HCT116 (cell line): ENCODE results near the gene ADRM1. TPM values are rescaled to one million over a fixed set of nuclear protein-coding genes. Genes with fewer than 3 reads are reported as not detected.

ENCODE experiments used
- ATAC-seq: fragments of 200-7000 bp; cut with Tn5 transposase; 2 replicates; pipeline ENCODE4 v1.9.1; 2020; ENCODE audit warnings: mild to moderate bottlenecking, moderate library complexity
- BruUV-seq: library from RNA; stranded (reverse); fragments of 400-500 nt; replicated peaks from 2 replicates; lab custom pipeline; 2021; lab: Mats Ljungman, UMichigan
- CTCF ChIA-PET: fragments of 300-600 bp; sonication (Branson Sonifier 250); formaldehyde crosslinking; loops from one replicate; lab custom pipeline; 2021; ENCODE audit warnings: antibody characterized with exemption; lab: Charles Lee
- POLR2A ChIA-PET: fragments of 300-600, 350-600 bp; sonication (Branson Sonifier 250); formaldehyde crosslinking; loops from one replicate; lab custom pipeline; 2021; ENCODE audit warnings: antibody characterized with exemption; lab: Charles Lee
- RAD21 ChIA-PET, 2 experiments: fragments of 300-600 bp; sonication (Branson Sonifier 250); formaldehyde crosslinking; loops; one replicate each; lab custom pipeline; 2023; ENCODE audit warnings: low total read pairs in 2 of 2; ENCODE audit not compliant: uncharacterized antibody in 2 of 2, unreplicated experiment in 2 of 2, low non-redundant PET in 1 of 2; lab: Charles Lee
- DNase-seq: peaks from one replicate; pipeline ENCODE4 v3.0.0-alpha.2; 2010; ENCODE audit warnings: low read depth, low spot score
- H2AFZ ChIP-seq: fragments of 200-600 bp; shearing (Covaris generic), sonication (generic); 2 replicates; pipeline ENCODE4 v1.6.1; 2017; ENCODE audit warnings: low read depth, mixed run types, mixed read lengths, antibody characterized with exemption, low read length; ENCODE audit not compliant: poor library complexity, severe bottlenecking
- H3K27ac ChIP-seq: 2 replicates; pipeline ENCODE4 v1.5.1; 2012; ENCODE audit warnings: low read depth, low read length
- H3K27me3 ChIP-seq: fragments of 200-600 bp; sonication (generic); 2 replicates; pipeline ENCODE4 v1.6.1; 2016; ENCODE audit warnings: mixed run types, low read length, mixed read lengths; ENCODE audit not compliant: insufficient read depth
- H3K36me3 ChIP-seq, 2 experiments: fragments of 200-500 bp in 1 of 2; fragments of 200-600 bp in 1 of 2; sonication (Bioruptor generic) in 1 of 2; sonication (generic) in 1 of 2; 2 replicates each; pipeline versions ENCODE4 v1.5.1 to v1.6.1; 2014 to 2016; ENCODE audit warnings: low read length in 2 of 2, inconsistent platforms in 1 of 2, mixed read lengths in 1 of 2, mixed run types in 1 of 2; ENCODE audit not compliant: insufficient read depth in 2 of 2, control insufficient read depth in 1 of 2
- H3K4me1 ChIP-seq, 2 experiments: fragments of 200-600 bp in 1 of 2; sonication (generic) in 1 of 2; 2 replicates each; pipeline versions ENCODE4 v1.5.1 to v1.6.1; 2012 to 2017; ENCODE audit warnings: low read length in 2 of 2, inconsistent platforms in 1 of 2, mild to moderate bottlenecking in 1 of 2, mixed read lengths in 1 of 2, mixed run types in 1 of 2, moderate library complexity in 1 of 2; ENCODE audit not compliant: insufficient read depth in 2 of 2, control insufficient read depth in 1 of 2
- H3K4me2 ChIP-seq: fragments of 200-600 bp; sonication (generic); 2 replicates; pipeline ENCODE4 v1.6.1; 2017; ENCODE audit warnings: mixed run types, low read length, mixed read lengths
- H3K4me3 ChIP-seq, 2 experiments: fragments of 200-600 bp in 1 of 2; sonication (generic) in 1 of 2; replicated peaks in 1 of 2; 2 replicates each; pipeline ENCODE4 v1.5.1; 2011 to 2016; ENCODE audit warnings: low read length in 2 of 2, control low read depth in 1 of 2, low read depth in 1 of 2, mild to moderate bottlenecking in 1 of 2, mixed read lengths in 1 of 2, mixed run types in 1 of 2
- H3K79me2 ChIP-seq: fragments of 200-600 bp; sonication (generic); 2 replicates; pipeline ENCODE4 v1.6.1; 2017; ENCODE audit warnings: mild to moderate bottlenecking, mixed run types, low read length, moderate library complexity, mixed read lengths; ENCODE audit not compliant: insufficient read depth
- H3K9ac ChIP-seq: fragments of 200-600 bp; sonication (generic); 2 replicates; pipeline ENCODE4 v1.6.1; 2016; ENCODE audit warnings: low read length, mixed read lengths
- H3K9me2 ChIP-seq: fragments of 200-600 bp; sonication (generic), shearing (Covaris generic); 2 replicates; pipeline ENCODE4 v1.6.1; 2017; ENCODE audit warnings: mixed run types, mild to moderate bottlenecking, moderate library complexity; ENCODE audit not compliant: insufficient read depth
- H3K9me3 ChIP-seq, 2 experiments: fragments of 200-500 bp in 1 of 2; fragments of 200-600 bp in 1 of 2; sonication (Bioruptor generic) in 1 of 2; sonication (generic) in 1 of 2; 2 replicates each; pipeline ENCODE4 v1.6.1; 2014 to 2017; ENCODE audit warnings: low read length in 2 of 2, mixed read lengths in 2 of 2, inconsistent platforms in 1 of 2, low read depth in 1 of 2, mild to moderate bottlenecking in 1 of 2, mixed run types in 1 of 2, moderate library complexity in 1 of 2; ENCODE audit not compliant: control insufficient read depth in 1 of 2, insufficient read depth in 1 of 2
- H4K20me1 ChIP-seq: fragments of 200-600 bp; sonication (generic), shearing (Covaris generic); 2 replicates; pipeline ENCODE4 v1.6.1; 2017; ENCODE audit warnings: mixed run types, mild to moderate bottlenecking, moderate library complexity; ENCODE audit not compliant: insufficient read depth
- ATF3 ChIP-seq: IDR thresholded peaks from 2 replicates; pipeline ENCODE4 v1.6.1; 2012
- CTCF ChIP-seq, 3 experiments: fragments of 200-600 bp in 1 of 3; sonication (generic) in 1 of 3; IDR thresholded peaks in 2 of 3; conservative IDR thresholded peaks in 1 of 3; 2 replicates each; pipeline ENCODE4 v1.5.1; 2012 to 2017; ENCODE audit warnings: low read depth in 2 of 3, low read length in 2 of 3, antibody characterized with exemption in 1 of 3, borderline replicate concordance in 1 of 3, control low read depth in 1 of 3, mild to moderate bottlenecking in 1 of 3, mixed read lengths in 1 of 3, mixed run types in 1 of 3, moderate library complexity in 1 of 3; ENCODE audit not compliant: insufficient read depth in 1 of 3
- EGR1 ChIP-seq: IDR thresholded peaks from 2 replicates; pipeline ENCODE4 v1.6.1; 2012; ENCODE audit warnings: low read depth
- ELF1 ChIP-seq: IDR thresholded peaks from 2 replicates; pipeline ENCODE4 v1.6.1; 2012; ENCODE audit warnings: low read depth, borderline replicate concordance
- EZH2 ChIP-seq: fragments of 200-600 bp; sonication (generic); IDR thresholded peaks from 2 replicates; pipeline ENCODE4 v1.6.1; 2017; ENCODE audit warnings: antibody characterized with exemption, mixed run types
- EZH2phosphoT487 ChIP-seq: fragments of 200-600 bp; IDR thresholded peaks from 2 replicates; pipeline ENCODE4 v1.6.1; 2018; ENCODE audit warnings: antibody characterized with exemption, borderline replicate concordance
- FOSL1 ChIP-seq: IDR thresholded peaks from 2 replicates; pipeline ENCODE4 v1.6.1; 2012; ENCODE audit warnings: low read depth
- MAX ChIP-seq: IDR thresholded peaks from 2 replicates; pipeline ENCODE4 v1.6.1; 2012
- POLR2AphosphoS5 ChIP-seq: IDR thresholded peaks from 2 replicates; pipeline ENCODE4 v1.6.1; 2011; ENCODE audit warnings: mild to moderate bottlenecking, low read depth, low read length, moderate library complexity
- SIN3A ChIP-seq: IDR thresholded peaks from 2 replicates; pipeline ENCODE4 v1.6.1; 2012; ENCODE audit warnings: low read depth
- ZNF274 ChIP-seq: fragments of 200-500 bp; sonication (Bioruptor generic); IDR thresholded peaks from 2 replicates; pipeline ENCODE4 v1.6.1; 2014; ENCODE audit warnings: mild to moderate bottlenecking, low read depth, low read length, inconsistent platforms
- intact Hi-C: fragments of 100-400 bp; cut with micrococcal nuclease; formaldehyde crosslinking; loops from 2 replicates; pipeline ENCODE4 v1.10.0; 2022
- total RNA-seq: library from RNA; stranded (reverse); gene quantifications from one replicate; pipeline ENCODE4 v1.2.1, GENCODE V29; 2021; ENCODE audit not compliant: unreplicated experiment

ADRM1 gene
- total RNA-seq, 1 experiment from 2014 or later: 158 TPM

- CTCF ChIA-PET: no interaction called here
Observed at GRCh38 chr20:62336775-62337557, 34.2 kb downstream of the ADRM1 start.

GRCh38 chr20:62337558-62338293 is 34.9 kb downstream of the ADRM1 start:
- Histone ChIP-seq H3K36me3 (peaks cover 22 to 36% of the 10 kb centered on the region in 2 experiments; a peak in 3 of 4 replicates), H3K9ac (no peak overlapping the region), H2AFZ (no peak overlapping the region), H3K9me3 (no peaks in the 10 kb centered on the region), H3K4me3 (no peak overlapping the region), H4K20me1 (no peaks in the 10 kb centered on the region; the same call in 1 of the 2 replicates), H3K27ac (no peak overlapping the region), H3K4me2 (no peak overlapping the region), H3K79me2 (peaks cover 5% of the 10 kb centered on the region; the same call in 1 of the 2 replicates)
- BruUV-seq: TSS peak; percentile 40
- ATAC-seq: no peak
- intact Hi-C loops: no loop called here
- TF ChIP-seq ZNF274 (no peak), ATF3 (no peak), CTCF (IDR thresholded peaks at IDR 0.05 in 2 of 3, conservative IDR thresholded peaks at IDR 0.05 in 1 of 3; ENCODE audit: borderline replicate concordance in 1 of 3, insufficient read depth in 1 of 3, low read depth in 2 of 3, low read length in 2 of 3) (no peak), FOSL1 (no peak)
- TF ChIP-seq, all 23 proteins: peak for 0
- no peaks in the 10 kb centered on the region for H3K4me1 ChIP-seq
- CTCF ChIA-PET: no interaction called here
- H3K9me2 ChIP-seq: no peaks in the 10 kb centered on the region
- POLR2A ChIA-PET: no interaction called here
- no peak for DNase-seq
- no peaks in the 10 kb centered on the region for H3K27me3 ChIP-seq
- RAD21 ChIA-PET: no interaction called here

More at GRCh38 chr20:62336775-62337557, 34.2 kb downstream of the ADRM1 start:
- Histone ChIP-seq H3K9me2 (no peaks in the 10 kb centered on the region), H3K9me3 (no peaks in the 10 kb centered on the region), H3K9ac (no peak overlapping the region)
- peak; percentile 15; the same call in 1 of the 2 replicates for ATAC-seq
- TF ChIP-seq POLR2AphosphoS5 (no peak), EZH2 (no peak), EZH2phosphoT487 (no peak), MAX (no peak), SIN3A (no peak), EGR1 (no peak), ZNF274 (no peak), ELF1 (no peak)
- TF ChIP-seq, all 23 proteins: peak for 0
- RAD21 ChIA-PET: no interaction called here
- Histone ChIP-seq H4K20me1 (no peaks in the 10 kb centered on the region; the same call in 1 of the 2 replicates), H3K27ac (no peak overlapping the region), H3K4me1 (no peaks in the 10 kb centered on the region), H2AFZ (no peak overlapping the region), H3K27me3 (no peaks in the 10 kb centered on the region), H3K4me3 (no peak overlapping the region), H3K36me3 (peaks cover 26 to 37% of the 10 kb centered on the region in 2 experiments; a peak in 3 of 4 replicates), H3K79me2 (peaks cover 5% of the 10 kb centered on the region; the same call in 1 of the 2 replicates), H3K4me2 (no peak overlapping the region)
- POLR2A ChIA-PET: no interaction called here
- BruUV-seq: no TSS peak
- intact Hi-C loops: no loop called here
- no peak for DNase-seq
